SK-N-SH treated with all-trans-retinoic acid at 6 μM for 48 hours (cell line): ENCODE results near the gene CDK3.

Experiments
- ARNTL ChIP-seq: fragments of 450-650 bp; formaldehyde crosslinking; IDR thresholded peaks from 2 replicates; pipeline ENCODE4 v1.5.0; 2020; ENCODE audit warnings: low read depth, mild to moderate bottlenecking, moderate library complexity, borderline replicate concordance
- CSRNP3 ChIP-seq: fragments of 250-450 bp; sonication (Bioruptor Pico); IDR thresholded peaks from 2 replicates; pipeline ENCODE4 v1.5.1; 2021; ENCODE audit warnings: mild to moderate bottlenecking, moderate library complexity
- ESRRG ChIP-seq: fragments of 250-450 bp; sonication (Bioruptor Pico); IDR thresholded peaks from 2 replicates; pipeline ENCODE4 v1.6.1; 2021; ENCODE audit warnings: mild to moderate bottlenecking
- PPARA ChIP-seq: fragments of 250-450 bp; sonication (Bioruptor Pico); IDR thresholded peaks from 2 replicates; pipeline ENCODE4 v1.5.0; 2020; ENCODE audit warnings: mild to moderate bottlenecking, borderline replicate concordance
- ZNF70 ChIP-seq: fragments of 450-650 bp; formaldehyde crosslinking; IDR thresholded peaks from 2 replicates; pipeline ENCODE4 v1.5.0; 2020; ENCODE audit warnings: mild to moderate bottlenecking, moderate library complexity
- TF ChIP-seq, protein P1 (sequence below): fragments of 250-450 bp; sonication (Bioruptor Pico); IDR thresholded peaks from 2 replicates; pipeline ENCODE4 v1.5.1; 2020; ENCODE audit warnings: low read depth, mild to moderate bottlenecking, moderate library complexity

GRCh38 chr17:76009969-76010661, 9.5 kb downstream of the CDK3 start:
- TF ChIP-seq ESRRG (no peak), ARNTL (CRISPR knock-in tag) (no peak), ZNF70 (CRISPR knock-in tag) (no peak), CSRNP3 (CRISPR knock-in tag) (no peak), PPARA (CRISPR knock-in tag) (no peak)
- TF ChIP-seq, protein P1, sequence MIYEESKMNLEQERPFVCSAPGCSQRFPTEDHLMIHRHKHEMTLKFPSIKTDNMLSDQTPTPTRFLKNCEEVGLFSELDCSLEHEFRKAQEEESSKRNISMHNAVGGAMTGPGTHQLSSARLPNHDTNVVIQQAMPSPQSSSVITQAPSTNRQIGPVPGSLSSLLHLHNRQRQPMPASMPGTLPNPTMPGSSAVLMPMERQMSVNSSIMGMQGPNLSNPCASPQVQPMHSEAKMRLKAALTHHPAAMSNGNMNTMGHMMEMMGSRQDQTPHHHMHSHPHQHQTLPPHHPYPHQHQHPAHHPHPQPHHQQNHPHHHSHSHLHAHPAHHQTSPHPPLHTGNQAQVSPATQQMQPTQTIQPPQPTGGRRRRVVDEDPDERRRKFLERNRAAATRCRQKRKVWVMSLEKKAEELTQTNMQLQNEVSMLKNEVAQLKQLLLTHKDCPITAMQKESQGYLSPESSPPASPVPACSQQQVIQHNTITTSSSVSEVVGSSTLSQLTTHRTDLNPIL (CRISPR knock-in tag) = no peak
